HG02938 (cell line): ENCODE data around the gene SHCBP1L.
"Not testable (repeated sequence)": the region's sequence is repeated elsewhere in the genome, so short reads cannot be mapped to it uniquely, and the experiment has no call there.

Source experiments
- ATAC-seq: cut with Tn5 transposase; IDR thresholded peaks from one replicate; pipeline ENCODE4 v1.9.1; 2021; ENCODE audit warnings: mild to moderate bottlenecking, moderate library complexity; ENCODE audit not compliant: unreplicated experiment

The SHCBP1L gene

GRCh38 chr1:182965861-182966260 is 12.9 kb upstream of the SHCBP1L start:
- no peak for ATAC-seq

GRCh38 chr1:182965096-182965495 is 12.1 kb upstream of the SHCBP1L start:
- no peak for ATAC-seq

- peak; percentile 92 for ATAC-seq
Measured at GRCh38 chr1:182962554-182963115, 9.7 kb upstream of the SHCBP1L start.

GRCh38 chr1:182960046-182960445 is 7.1 kb upstream of the SHCBP1L start:
- ATAC-seq = no peak

- ATAC-seq = no peak
Measured at GRCh38 chr1:182957902-182958395, 5.0 kb upstream of the SHCBP1L start.

- no peak for ATAC-seq
Measured at GRCh38 chr1:182956708-182957365, 3.9 kb upstream of the SHCBP1L start.

GRCh38 chr1:182955596-182956588 is 2.9 kb upstream of the SHCBP1L start:
- no peak for ATAC-seq

- no peak for ATAC-seq
Measured at GRCh38 chr1:182953826-182954225, 860 bp upstream of the SHCBP1L start.

- ATAC-seq = not testable (repeated sequence)
Measured at GRCh38 chr1:182943336-182943735, 9.6 kb downstream of the SHCBP1L start.

- ATAC-seq = not testable (repeated sequence)
Measured at GRCh38 chr1:182942145-182942544, 10.8 kb downstream of the SHCBP1L start.

GRCh38 chr1:182939413-182939812 is 13.6 kb downstream of the SHCBP1L start:
- no peak for ATAC-seq

- ATAC-seq = no peak
Measured at GRCh38 chr1:182935716-182936115, 17.2 kb downstream of the SHCBP1L start.

- ATAC-seq = no peak
Measured at GRCh38 chr1:182930985-182931384, 22.0 kb downstream of the SHCBP1L start.

- no peak for ATAC-seq
Measured at GRCh38 chr1:182927693-182928433, 25.1 kb downstream of the SHCBP1L start.

GRCh38 chr1:182925661-182926060 is 27.3 kb downstream of the SHCBP1L start:
- ATAC-seq = no peak

- ATAC-seq = no peak
Measured at GRCh38 chr1:182917378-182917777, 35.6 kb downstream of the SHCBP1L start.

- no peak for ATAC-seq
Measured at GRCh38 chr1:182913401-182913800, 39.6 kb downstream of the SHCBP1L start.

- ATAC-seq = no peak
Measured at GRCh38 chr1:182910143-182910542, 42.8 kb downstream of the SHCBP1L start.

- no peak for ATAC-seq
Measured at GRCh38 chr1:182909578-182909977, 43.4 kb downstream of the SHCBP1L start.

GRCh38 chr1:182905321-182905720 is 47.6 kb downstream of the SHCBP1L start:
- no peak for ATAC-seq

GRCh38 chr1:182901946-182902345 is 51.0 kb downstream of the SHCBP1L start:
- ATAC-seq = not testable (repeated sequence)
